Large intestine (tissue), 3 donors: ENCODE results near the gene TMC1. TPM values are rescaled to one million over a fixed set of nuclear protein-coding genes. Genes with fewer than 3 reads are reported as not detected.

Source experiments
- DNase-seq, 2 donors: peaks; one replicate each; pipeline versions ENCODE4 v3.0.0 to v3.0.0-alpha.2; 2013
- H3K27ac ChIP-seq: one replicate; pipeline ENCODE4 v1.5.1; 2013; ENCODE audit warnings: low read length
- H3K27me3 ChIP-seq: 2 replicates; pipeline ENCODE4 v1.6.1; 2013; ENCODE audit warnings: low read length; ENCODE audit not compliant: control insufficient read depth, insufficient read depth
- H3K36me3 ChIP-seq: 2 replicates; pipeline ENCODE4 v1.6.1; 2013; ENCODE audit warnings: low read length; ENCODE audit not compliant: control insufficient read depth, insufficient read depth
- H3K4me1 ChIP-seq: one replicate; pipeline ENCODE4 v1.6.1; 2013; ENCODE audit warnings: low read length; ENCODE audit not compliant: control insufficient read depth, insufficient read depth
- H3K4me3 ChIP-seq: one replicate; pipeline ENCODE4 v1.5.1; 2013; ENCODE audit warnings: low read length
- H3K9me3 ChIP-seq: one replicate; pipeline ENCODE4 v1.6.1; 2013; ENCODE audit warnings: mild to moderate bottlenecking, low read depth, low read length, moderate library complexity; ENCODE audit not compliant: control insufficient read depth
- WGBS: methylation state at CpG from one replicate; pipeline ENCODE4 v1.1.5; 2013; ENCODE audit warnings: low lambda C conversion rate; ENCODE audit not compliant: insufficient coverage; 5-methylcytosine and 5-hydroxymethylcytosine counted together
- polyA plus RNA-seq: library from polyadenylated mRNA; unstranded; fragments of 120-200 nt; gene quantifications from one replicate; pipeline ENCODE4 v1.2.1, GENCODE V29; 2013

Gene TMC1
- polyA plus RNA-seq, 1 donor: 0.16 TPM

DNA sequence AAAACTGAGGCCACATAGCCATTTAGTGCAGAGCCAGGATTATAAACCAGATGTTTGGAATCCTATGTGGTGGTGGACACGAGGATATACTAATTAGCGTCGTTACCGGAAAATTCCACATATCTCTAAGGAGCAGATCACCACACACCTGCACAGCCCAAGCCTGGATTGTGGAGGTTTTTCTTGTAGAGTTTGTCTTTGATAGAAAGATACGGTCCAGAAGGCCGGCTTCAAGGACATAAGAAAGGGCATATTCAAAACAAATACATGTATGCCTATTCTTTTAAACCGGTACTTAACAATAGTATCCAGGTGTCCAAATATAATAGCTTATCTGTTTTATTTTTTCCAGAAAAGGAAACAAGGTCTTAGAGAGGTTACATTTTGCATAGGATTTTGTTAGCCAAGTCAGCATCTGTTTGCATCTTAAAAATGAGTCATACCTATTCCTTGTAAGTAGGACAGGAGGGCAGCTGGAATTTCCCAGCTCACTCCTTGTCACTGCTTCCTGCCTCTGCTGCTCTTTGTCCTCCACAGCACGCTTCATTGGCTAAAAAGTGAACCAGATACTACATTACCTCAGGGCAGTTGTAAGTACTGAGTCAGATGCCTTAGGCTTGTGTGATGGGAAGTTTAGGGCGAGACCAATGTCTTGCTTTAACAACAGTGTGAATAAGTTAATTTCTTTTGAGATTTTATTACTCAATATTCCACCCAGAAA is 3.6 kb downstream of the TMC1 start:
- H3K4me1 ChIP-seq: peaks cover 16% of the 10 kb centered on the region
- no peaks in the 10 kb centered on the region for H3K9me3 ChIP-seq
- no peaks in the 10 kb centered on the region for H3K36me3 ChIP-seq
- DNase-seq: peak; percentile 87 to 95
- no peak overlapping the region for H3K4me3 ChIP-seq
- H3K27me3 ChIP-seq: no peaks in the 10 kb centered on the region
- WGBS: no CpG with 5 or more reads among the region's 9 CpGs
- peak overlapping the region; percentile 68 for H3K27ac ChIP-seq

DNA sequence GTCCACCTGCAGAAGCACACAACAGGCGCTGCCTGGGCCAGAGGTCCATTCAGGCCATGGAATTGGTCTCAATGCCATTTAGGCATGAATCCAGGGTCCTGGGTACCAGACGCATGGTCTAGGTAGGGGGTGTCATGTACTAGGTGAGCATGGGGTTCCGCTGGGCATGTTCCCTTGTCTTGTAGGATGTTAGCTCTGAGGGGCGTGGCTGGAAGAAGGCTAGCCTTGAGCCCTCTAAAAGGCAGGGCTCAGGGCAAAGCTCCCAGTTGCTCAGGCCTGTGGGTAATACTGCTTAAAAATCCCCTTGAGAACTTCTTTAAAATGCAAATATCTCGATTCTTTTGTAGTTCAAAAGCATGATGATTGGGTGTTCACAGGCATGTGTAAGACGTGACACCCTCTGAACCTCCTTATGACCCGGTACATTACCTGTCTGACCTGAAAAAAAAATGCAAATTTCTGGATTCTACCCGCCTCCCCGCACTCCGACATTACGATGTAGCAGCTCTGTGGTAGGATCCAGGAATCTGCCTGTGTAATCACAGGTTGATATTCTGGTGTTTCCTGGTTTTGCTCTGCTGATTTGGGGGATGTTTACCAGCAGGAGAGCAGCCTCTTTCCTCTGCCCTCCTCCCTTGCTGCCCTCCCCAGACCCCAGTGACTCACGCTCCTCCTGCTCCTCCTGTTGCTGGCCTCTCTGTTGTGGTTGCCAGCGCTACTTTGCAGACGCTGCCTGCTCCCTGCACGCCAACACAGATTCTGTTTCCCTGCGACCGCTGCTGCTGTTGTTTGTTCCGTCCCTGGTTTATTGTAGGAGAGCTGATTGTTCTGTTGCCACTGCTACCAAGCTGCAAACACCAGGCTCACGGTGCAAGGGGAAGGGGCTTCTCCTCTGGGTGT is 5.7 kb downstream of the TMC1 start:
- no CpG with 5 or more reads among the region's 19 CpGs for WGBS
- H3K9me3 ChIP-seq: no peaks in the 10 kb centered on the region
- no peaks in the 10 kb centered on the region for H3K36me3 ChIP-seq
- no peaks in the 10 kb centered on the region for H3K27me3 ChIP-seq
- peak; percentile 76 to 89 for DNase-seq
- H3K4me3 ChIP-seq: peak overlapping the region; percentile 6
- peaks cover 16% of the 10 kb centered on the region for H3K4me1 ChIP-seq
- peak overlapping the region; percentile 8 for H3K27ac ChIP-seq

DNA sequence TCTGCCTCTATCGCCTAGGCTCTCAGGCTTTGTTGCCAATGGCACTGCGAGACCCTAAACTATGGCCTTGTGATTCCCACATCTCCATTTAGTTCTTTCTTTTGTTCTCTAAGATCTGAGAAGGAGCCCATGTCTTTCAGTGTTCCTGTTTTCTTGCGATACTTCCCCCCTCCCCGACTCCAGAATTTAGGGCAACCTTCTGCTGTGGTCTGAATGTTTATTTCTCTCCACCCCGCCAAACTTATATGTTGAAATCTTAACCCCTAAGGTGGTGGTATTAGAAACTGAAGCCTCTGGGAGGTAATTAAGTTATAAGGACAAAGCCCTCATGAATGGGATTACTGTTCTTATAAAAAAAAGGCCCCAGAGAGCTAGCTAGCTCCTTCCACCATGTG is 6.4 kb downstream of the TMC1 start:
- H3K4me3 ChIP-seq: peak overlapping the region; percentile 6
- no peaks in the 10 kb centered on the region for H3K27me3 ChIP-seq
- DNase-seq: no peak
- WGBS: no CpG with 5 or more reads among the region's 5 CpGs
- H3K27ac ChIP-seq: peak overlapping the region; percentile 8
- H3K4me1 ChIP-seq: peaks cover 16% of the 10 kb centered on the region
- H3K9me3 ChIP-seq: no peaks in the 10 kb centered on the region
- no peaks in the 10 kb centered on the region for H3K36me3 ChIP-seq

DNA sequence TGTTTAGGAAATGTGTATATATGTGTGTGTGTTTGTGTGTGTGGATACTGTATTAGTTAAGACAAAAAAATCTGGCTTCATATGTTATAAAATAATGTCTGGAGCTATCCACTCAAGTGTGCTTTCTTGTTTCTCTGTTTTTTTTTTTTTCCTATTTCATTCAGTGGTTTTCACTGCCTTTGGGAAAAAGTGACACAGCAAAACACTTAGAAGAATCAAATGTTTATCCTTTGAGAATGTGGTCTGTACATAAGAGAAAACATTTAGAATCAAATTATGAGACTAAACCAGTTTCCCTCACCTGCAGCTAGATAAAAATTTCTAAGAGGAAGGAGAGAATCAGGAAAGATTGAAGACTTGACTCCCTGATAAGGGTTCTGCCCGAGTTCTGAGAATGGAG is 8.1 kb downstream of the TMC1 start:
- Histone ChIP-seq H3K4me3 (no peak overlapping the region), H3K36me3 (no peaks in the 10 kb centered on the region), H3K27ac (no peak overlapping the region), H3K9me3 (no peaks in the 10 kb centered on the region), H3K4me1 (peaks cover 16% of the 10 kb centered on the region), H3K27me3 (no peaks in the 10 kb centered on the region)
- DNase-seq: no peak
- no CpG with 5 or more reads among the region's 1 CpG for WGBS

DNA sequence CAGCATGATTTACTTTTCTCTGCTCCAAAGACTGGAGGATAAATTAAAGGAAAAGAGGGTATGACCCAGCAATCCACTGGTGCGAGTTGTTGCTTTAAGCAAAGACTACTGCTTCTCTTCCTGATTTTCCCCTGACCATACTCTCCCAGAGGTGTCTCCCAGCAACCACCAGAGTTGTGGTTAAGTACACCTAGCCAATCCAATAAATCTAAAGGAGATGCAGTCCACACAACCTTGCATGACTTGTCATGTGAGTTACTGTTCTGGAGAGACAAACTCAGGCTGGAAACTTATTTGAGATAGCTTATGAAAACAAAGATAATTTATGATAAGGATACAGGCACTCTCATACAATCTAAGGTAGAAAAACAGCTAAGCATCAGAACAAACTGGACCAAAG is 11.9 kb downstream of the TMC1 start:
- peak in 1 of 2 donors; percentile 37 for DNase-seq
- Histone ChIP-seq H3K27me3 (no peaks in the 10 kb centered on the region), H3K4me1 (no peaks in the 10 kb centered on the region), H3K4me3 (no peak overlapping the region), H3K9me3 (no peaks in the 10 kb centered on the region), H3K27ac (no peak overlapping the region), H3K36me3 (no peaks in the 10 kb centered on the region)
- WGBS: no CpG with 5 or more reads among the region's 1 CpG

DNA sequence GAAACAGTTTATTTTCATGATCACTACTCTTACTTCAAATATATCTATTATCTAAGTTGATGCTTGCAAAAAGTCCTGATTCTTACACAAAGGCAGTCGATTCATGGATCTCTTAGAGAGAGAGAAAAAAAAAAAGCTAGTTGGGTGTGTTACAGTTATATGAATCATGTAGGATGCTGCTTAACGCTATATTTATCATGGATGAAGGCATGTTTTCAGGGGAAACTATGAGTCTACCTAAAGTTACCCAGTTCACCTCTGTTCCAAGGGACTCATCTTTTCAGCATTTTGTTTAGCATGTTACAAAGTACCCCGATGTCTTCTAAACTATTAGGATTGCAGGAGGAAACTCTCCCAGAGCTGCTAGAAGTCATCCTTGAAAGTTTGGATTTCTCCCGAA is 13.5 kb downstream of the TMC1 start:
- no peak overlapping the region for H3K27ac ChIP-seq
- H3K27me3 ChIP-seq: no peaks in the 10 kb centered on the region
- no peak for DNase-seq
- no peaks in the 10 kb centered on the region for H3K4me1 ChIP-seq
- no peaks in the 10 kb centered on the region for H3K36me3 ChIP-seq
- H3K4me3 ChIP-seq: no peak overlapping the region
- WGBS: 71% methylated on average over 1 of the region's 4 CpGs
- H3K9me3 ChIP-seq: no peaks in the 10 kb centered on the region

DNA sequence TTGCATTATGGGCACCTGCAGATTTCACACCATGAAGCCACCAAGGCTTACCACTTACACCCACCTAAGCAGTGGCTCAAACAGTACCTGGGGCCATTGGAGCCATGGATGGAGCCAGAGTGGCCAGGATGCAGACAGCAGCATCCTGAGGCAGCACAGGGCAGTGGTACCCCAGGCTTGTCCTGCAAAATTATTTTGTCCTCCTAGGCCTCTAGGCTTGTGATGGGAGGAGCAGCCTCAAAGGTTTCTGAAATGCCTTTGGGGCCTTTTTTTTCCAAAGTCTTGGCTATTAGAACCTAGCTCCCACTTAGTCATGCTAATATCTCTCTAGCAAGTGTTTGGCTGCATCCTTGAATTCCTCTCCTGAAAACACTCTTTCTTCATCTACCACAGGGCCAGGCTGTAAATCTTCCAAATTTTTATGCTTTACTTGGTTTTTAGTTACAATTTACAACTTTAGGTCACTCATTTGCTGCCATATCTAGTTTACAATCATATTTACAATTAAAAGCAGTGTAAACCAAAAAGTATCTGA is 15.7 kb downstream of the TMC1 start:
- Histone ChIP-seq H3K27me3 (no peaks in the 10 kb centered on the region), H3K36me3 (no peaks in the 10 kb centered on the region), H3K4me3 (no peak overlapping the region), H3K27ac (no peak overlapping the region), H3K9me3 (no peaks in the 10 kb centered on the region), H3K4me1 (no peaks in the 10 kb centered on the region)
- DNase-seq: no peak

DNA sequence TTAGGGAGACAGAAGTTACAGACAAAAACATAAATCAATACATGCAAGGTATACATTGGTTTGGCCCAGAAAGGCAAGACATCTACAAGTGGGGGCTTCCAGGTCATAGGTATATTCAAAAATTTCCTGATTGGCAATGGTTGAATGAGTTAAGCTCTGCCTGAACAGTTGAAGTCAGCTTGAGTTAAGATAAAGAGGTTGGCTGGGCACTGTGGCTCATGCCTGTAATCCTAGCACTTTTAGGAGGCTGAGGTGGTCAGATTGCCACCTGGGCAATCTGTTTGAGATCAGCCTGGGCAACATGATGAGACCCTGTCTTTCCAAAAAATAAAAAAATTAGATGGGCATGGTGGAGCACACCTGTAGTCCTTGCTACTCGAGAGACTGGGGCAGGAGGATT is 16.3 kb downstream of the TMC1 start:
- no CpG with 5 or more reads among the region's 1 CpG for WGBS
- Histone ChIP-seq H3K36me3 (no peaks in the 10 kb centered on the region), H3K4me1 (no peaks in the 10 kb centered on the region), H3K27me3 (no peaks in the 10 kb centered on the region), H3K27ac (no peak overlapping the region), H3K9me3 (no peaks in the 10 kb centered on the region), H3K4me3 (no peak overlapping the region)
- no peak for DNase-seq

DNA sequence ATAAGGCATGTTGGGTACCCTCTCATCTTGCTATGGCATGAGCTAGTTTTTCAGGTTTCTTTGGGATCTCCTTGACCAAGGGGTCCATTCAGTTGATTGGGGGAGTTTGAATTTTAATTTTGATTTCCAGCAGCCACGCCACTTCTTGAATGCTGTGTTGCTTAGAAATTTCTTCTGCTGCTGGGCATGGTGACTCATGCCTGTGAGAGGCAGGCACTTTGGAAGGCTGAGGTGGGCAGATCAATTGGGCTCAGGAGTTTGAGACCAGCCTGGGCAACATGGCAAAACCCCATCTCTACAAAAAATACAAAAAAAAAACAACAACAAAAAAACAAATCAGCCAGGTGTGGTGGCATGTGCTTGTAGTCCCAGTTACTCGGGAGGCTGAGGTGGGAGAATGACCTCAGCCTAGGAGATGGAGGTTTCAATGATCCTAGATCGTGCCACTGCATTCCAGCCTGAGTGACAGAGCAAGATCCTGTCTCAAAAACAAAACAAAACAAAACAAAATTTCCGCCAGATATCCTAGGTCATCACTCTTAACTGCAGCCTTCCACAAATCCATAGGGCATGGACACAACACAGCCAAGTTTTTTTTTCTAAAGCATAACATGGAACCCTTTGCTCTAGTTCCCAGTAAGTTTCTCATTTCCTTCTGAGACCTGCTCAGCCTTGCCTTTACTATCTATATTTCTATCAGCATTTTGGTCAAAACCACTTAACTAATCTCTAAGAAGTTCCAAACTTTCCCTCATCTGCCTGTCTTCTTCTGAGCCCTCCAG is 17.7 kb downstream of the TMC1 start:
- no peak for DNase-seq
- Histone ChIP-seq H3K4me1 (no peaks in the 10 kb centered on the region), H3K27me3 (no peaks in the 10 kb centered on the region), H3K4me3 (no peak overlapping the region), H3K36me3 (no peaks in the 10 kb centered on the region), H3K27ac (no peak overlapping the region), H3K9me3 (no peaks in the 10 kb centered on the region)
- WGBS: 100% methylated on average over 1 of the region's 4 CpGs

DNA sequence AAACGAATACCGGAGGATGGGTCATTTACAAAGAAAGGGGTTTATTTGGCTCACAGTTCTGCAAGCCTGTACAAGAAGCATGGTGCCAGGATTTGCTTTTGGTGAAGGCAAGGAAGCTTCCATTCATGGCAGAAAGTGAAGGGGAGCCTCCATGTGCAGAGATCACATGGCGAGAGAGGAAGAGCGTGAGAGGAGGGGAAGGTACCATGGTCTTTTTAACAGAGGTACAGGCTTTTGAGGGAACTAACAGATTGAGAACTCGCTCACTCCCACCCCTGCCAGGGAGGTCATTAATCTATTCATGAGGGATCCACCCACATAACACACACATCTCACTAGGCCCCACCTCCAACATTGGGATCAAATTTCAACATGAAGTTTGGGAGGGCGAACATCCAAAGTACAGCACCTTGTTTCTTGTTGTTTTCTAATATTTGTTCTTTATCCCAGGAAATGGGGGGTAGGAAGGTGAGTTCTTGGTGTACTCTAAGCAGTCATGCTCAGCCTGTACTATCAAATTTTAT is 18.5 kb downstream of the TMC1 start:
- Histone ChIP-seq H3K27me3 (no peaks in the 10 kb centered on the region), H3K36me3 (no peaks in the 10 kb centered on the region), H3K4me1 (no peaks in the 10 kb centered on the region), H3K27ac (no peak overlapping the region), H3K9me3 (no peaks in the 10 kb centered on the region), H3K4me3 (no peak overlapping the region)
- DNase-seq: no peak
- no CpG with 5 or more reads among the region's 6 CpGs for WGBS
